GM10248 (cell line): ENCODE data around the gene PTPN22.

ENCODE experiments used
- CTCF ChIA-PET: fragments of 300-600 bp; sonication (Branson Sonifier 250); formaldehyde crosslinking; extraction: SDS; loops from one replicate; lab custom pipeline; 2021; ENCODE audit warnings: antibody characterized with exemption; lab: Yijun Ruan, JAX
- POLR2A ChIA-PET: fragments of 350-650 bp; sonication (Branson Sonifier 250); formaldehyde crosslinking; extraction: SDS; loops from one replicate; lab custom pipeline; 2020; ENCODE audit warnings: antibody characterized with exemption; lab: Yijun Ruan, JAX
- DNase-seq: peaks from one replicate; pipeline ENCODE4 v3.0.0; 2012; ENCODE audit errors: extremely low spot score
- TF ChIP-seq, protein P1 (sequence below): IDR thresholded peaks from 2 replicates; pipeline ENCODE4 v1.5.1; 2012; ENCODE audit warnings: mild to moderate bottlenecking, low read depth; ENCODE audit errors: extremely low read depth, missing control alignments, control extremely low read depth

Gene PTPN22

DNA sequence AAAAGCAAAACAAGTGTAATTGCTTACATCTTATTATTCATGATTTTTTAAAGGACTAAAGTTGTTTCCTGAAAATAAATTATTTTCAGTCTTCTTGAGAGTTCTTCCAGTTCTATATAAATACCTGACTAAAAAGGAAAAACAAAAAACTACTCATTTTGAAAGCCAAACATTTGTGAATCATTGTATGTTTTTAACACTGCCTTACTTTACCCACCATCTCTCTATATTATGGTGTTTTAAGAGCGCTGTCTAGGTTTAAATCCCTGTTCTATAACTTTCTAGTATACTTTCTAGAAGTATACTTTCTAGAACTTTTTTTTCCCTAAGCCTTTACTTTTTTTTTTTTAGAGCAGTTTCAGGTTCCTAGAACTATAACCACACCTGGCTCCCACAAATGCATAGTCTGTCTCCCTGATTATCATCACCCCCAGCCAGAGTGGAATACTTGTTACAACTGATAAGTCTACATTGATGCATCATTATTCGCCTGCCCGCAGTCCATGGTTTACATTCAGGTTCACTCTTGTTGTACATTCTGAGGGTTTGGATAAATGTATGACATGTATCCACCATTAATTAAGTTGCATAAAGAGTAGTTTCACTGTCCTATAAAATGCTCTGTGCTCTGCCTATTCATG, 69.0 kb downstream of the PTPN22 start:
- DNase-seq = no peak

DNA sequence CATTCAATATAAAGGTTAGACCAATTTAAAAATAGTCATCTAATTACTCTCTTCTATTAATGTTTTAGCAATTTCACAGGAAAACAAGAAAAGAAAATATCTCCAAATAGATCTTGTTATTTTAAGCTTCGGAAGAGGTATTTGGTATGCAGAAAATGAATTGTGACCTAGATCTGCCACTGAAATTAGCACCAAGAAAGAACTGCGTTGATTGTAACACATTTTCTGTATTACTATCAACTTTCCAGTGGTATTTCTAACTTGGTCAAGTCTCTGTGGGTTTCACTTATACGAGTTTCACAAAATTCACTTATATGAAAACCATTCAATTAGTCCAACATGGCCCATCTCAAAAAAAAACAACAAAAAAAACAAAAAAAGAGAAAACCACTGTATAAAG, 71.0 kb downstream of the PTPN22 start:
- no peak for DNase-seq
- ChIA-PET POLR2A (no interaction called here), CTCF (interaction anchor here (1.3 to 1.4 kb wide), 2 partner anchors 10 to 12 kb away, joined by 4 to 5 read pairs; partner anchors contain the start of gene RSBN1)
- TF ChIP-seq, protein P1, sequence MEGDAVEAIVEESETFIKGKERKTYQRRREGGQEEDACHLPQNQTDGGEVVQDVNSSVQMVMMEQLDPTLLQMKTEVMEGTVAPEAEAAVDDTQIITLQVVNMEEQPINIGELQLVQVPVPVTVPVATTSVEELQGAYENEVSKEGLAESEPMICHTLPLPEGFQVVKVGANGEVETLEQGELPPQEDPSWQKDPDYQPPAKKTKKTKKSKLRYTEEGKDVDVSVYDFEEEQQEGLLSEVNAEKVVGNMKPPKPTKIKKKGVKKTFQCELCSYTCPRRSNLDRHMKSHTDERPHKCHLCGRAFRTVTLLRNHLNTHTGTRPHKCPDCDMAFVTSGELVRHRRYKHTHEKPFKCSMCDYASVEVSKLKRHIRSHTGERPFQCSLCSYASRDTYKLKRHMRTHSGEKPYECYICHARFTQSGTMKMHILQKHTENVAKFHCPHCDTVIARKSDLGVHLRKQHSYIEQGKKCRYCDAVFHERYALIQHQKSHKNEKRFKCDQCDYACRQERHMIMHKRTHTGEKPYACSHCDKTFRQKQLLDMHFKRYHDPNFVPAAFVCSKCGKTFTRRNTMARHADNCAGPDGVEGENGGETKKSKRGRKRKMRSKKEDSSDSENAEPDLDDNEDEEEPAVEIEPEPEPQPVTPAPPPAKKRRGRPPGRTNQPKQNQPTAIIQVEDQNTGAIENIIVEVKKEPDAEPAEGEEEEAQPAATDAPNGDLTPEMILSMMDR = no peak

More for the DNA sequence above, 69.0 kb downstream of the PTPN22 start:
- POLR2A ChIA-PET = no interaction called here
- CTCF ChIA-PET = interaction anchor here (1.1 kb wide), 1 partner anchor 16 kb away, joined by 4 read pairs; no protein-coding TSS in a partner anchor
- TF ChIP-seq, protein P1 = no peak

DNA sequence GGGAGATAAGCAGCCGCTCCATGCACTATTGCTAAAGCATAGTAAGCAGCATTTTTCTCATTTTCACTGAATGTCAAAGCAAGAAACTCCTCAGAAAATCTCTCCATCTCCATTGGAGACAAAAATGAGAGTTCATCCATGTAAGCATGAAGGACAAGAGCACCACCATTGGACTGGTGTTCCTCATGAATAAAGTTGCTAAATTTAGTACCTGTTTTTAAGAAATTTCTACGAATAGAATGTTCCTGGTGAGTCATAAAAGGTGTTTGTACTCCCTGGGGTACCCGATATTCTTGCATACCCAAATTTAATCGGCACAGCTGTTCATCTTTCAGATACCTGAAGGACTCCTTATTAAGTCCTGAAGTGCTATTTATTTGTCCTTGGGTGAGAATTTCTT, 74.0 kb downstream of the PTPN22 start:
- no peak for DNase-seq
- ChIA-PET POLR2A (no interaction called here), CTCF (interaction anchor here (1.2 to 3.0 kb wide), 5 partner anchors 9 to 37 kb away, joined by 3 to 11 read pairs (median 5); no protein-coding TSS in a partner anchor)
- TF ChIP-seq, protein P1 = no peak

DNA sequence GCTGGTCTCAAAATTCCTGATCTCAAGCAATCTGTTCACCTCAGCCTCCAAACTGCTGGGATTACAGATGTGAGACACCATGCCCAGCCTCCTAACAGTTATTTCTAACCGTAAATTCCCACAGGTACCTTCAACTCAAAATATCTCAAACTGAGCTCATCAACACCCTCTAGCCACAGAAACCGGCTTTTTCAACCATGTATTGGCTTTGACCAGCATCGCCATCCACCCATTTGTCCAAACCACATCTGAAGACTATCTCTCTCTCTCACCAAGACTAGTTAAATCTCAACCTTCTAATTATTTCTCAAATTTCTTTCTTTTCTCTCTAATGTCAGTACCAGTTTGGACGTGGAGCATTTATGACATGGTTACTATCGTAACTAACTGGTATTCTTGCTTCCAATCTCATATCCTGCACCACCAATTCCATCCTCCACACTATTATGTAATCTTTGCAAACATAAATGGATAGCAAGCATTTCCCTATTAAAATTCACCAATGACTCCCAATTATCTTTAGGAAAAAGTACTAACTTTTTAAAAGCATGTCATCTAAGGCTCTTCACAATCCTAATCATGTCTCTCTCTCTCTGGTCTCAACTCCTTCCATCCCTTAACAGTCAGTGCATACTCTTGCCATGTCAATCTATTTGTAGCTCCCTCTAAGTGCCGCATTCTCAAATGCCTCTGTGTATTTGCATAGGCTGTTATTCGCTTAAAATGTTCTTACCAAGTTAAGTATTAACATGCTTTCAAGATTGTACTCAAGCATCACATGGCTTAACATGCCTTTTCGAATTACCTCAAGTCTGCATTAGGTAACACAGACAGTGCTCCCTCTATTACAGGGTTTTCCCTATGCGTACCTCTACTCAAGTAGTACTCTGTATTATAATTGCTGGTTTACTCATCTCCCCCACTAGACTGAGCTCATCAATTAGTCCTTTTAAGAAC, 77.4 kb downstream of the PTPN22 start:
- DNase-seq = no peak
- TF ChIP-seq, protein P1 = no peak
- POLR2A ChIA-PET = interaction anchor here (0.6 to 1.3 kb wide), 2 partner anchors 15 to 18 kb away, joined by 3 read pairs; partner anchors contain the start of gene RSBN1
- CTCF ChIA-PET = interaction anchor here (0.6 to 2.3 kb wide), 4 partner anchors 10 to 17 kb away, joined by 3 to 6 read pairs (median 5); no protein-coding TSS in a partner anchor

DNA sequence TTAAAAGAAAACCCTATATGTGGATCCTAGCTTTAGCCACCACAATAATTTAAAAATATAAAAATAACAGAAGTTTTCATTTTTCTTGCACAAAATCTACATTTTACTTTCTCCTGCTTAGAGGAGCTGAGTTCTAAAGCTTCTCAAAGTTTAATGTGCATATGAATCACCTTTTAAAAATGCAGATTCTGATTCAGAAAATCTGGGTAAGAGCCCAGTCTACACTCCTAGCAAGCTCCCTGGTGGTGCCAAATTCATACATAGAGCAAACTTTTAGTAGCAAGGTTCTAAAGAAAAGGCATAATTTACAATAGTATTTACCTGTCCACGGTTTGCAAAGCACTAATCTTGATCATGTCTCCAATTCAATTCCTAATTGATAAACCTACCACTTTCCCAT, 78.5 kb downstream of the PTPN22 start:
- no peak for DNase-seq
- TF ChIP-seq, protein P1 = no peak
- CTCF ChIA-PET = interaction anchor here (0.7 to 1.5 kb wide), 3 partner anchors 11 to 13 kb away, joined by 3 to 4 read pairs (median 4); no protein-coding TSS in a partner anchor
- POLR2A ChIA-PET = interaction anchor here (1.3 kb wide), 1 partner anchor 19 kb away, joined by 3 read pairs; the partner anchor contains the start of gene RSBN1

DNA sequence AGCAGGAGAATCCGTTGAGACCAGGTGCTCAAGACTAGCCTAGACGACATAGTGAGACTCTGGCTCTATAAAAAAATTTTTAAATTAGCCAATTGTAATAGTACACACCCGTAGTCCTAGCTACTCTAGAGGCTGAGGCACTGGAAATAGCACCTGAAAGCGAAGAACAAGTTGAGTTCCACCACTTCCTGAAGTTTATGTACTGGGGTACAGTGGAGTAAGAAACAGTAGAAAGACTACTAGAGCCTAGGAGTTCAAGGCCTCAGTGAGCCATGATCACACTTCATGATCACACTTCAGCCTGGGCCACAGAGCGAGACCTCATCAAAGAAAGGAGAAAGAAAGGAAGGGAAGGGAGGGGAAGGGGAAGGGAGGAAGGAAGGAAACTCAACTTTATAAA, 79.0 kb downstream of the PTPN22 start:
- no peak for DNase-seq
- CTCF ChIA-PET = interaction anchor here (0.7 to 1.5 kb wide), 3 partner anchors 11 to 13 kb away, joined by 3 to 4 read pairs (median 4); no protein-coding TSS in a partner anchor
- POLR2A ChIA-PET = interaction anchor here (1.3 kb wide), 1 partner anchor 20 kb away, joined by 3 read pairs; the partner anchor contains the start of gene RSBN1
- TF ChIP-seq, protein P1 = no peak
